HG02571 (cell line): ENCODE results near the gene HS3ST6.
"Not testable (repeated sequence)": the region's sequence is repeated elsewhere in the genome, so short reads cannot be mapped to it uniquely, and the experiment has no call there.

ENCODE experiments used
- ATAC-seq: cut with Tn5 transposase; IDR thresholded peaks from one replicate; pipeline ENCODE4 v1.9.1; 2021; ENCODE audit warnings: mild to moderate bottlenecking, moderate library complexity; ENCODE audit not compliant: unreplicated experiment

HS3ST6 gene

DNA sequence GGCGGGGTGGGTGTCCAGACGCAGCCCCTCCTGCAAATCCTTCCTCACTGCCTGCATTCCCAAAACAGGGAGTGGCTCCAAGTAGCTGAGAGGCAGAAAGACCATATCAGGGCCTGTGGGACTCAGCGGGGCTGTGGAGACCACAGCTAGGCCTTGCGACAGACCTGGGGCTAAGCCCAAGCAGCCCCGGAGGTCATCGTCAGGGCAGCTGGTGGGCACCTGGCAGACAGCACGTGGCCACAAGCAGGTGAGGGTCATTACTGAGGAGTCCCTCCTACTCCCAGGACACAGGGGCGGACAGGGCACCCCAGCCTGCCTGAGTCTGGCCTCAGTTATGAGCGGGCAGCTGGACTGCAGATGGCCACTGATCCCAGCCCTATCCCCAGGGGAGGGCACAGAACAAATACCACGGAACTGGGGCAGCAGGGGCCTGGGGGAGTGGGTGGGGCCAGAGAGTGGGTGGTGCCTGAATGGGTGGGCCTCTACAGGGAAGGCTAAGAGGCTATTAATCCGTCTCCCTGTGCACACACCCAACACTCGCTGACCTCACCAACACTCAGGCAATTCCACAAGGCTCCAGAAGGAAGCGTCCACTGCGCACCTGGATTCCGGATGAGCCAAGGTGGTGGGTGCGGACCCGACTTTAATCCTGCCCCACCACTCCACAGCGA, 8.5 kb downstream of the HS3ST6 start:
- no peak for ATAC-seq

DNA sequence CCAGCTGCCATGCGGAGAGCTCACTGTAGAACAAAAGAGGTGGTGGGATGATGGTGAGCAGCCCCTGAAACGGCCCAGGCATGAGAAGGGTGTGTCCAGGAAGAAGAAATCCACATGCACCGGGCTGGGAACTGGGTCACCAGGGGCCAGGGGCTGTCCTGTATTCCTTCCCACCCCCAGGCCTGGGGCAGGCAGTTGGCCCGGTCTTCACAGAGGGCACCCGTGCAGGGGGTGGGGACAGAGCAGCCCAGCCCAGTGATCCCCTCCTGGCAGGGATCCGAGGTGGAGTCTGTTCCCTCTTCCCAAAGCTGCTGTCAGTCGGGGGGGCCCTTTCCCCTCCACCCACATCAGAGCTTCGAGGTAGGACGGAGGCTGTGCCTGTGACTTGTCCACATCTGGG, 9.2 kb downstream of the HS3ST6 start:
- no peak for ATAC-seq

DNA sequence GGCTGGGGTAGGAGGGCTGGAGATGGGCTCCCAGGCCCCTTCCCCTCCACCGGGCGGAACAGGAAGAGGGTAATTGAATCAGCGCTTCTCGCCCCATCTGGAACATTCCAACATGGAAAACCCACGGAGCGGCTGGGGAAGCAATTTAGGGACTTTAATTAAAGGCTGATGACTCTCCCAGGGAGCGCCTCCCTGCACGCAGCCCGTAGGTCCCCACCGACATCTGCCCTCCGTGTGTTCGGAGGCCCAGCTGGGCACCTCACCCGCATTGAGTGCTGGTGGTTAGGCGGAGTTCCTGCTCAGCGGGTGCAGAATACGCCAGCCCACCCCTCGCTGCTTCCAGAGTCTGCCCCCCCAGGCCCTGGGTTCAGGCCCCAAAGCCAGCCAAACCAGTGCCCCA, 10.0 kb downstream of the HS3ST6 start:
- no peak for ATAC-seq

DNA sequence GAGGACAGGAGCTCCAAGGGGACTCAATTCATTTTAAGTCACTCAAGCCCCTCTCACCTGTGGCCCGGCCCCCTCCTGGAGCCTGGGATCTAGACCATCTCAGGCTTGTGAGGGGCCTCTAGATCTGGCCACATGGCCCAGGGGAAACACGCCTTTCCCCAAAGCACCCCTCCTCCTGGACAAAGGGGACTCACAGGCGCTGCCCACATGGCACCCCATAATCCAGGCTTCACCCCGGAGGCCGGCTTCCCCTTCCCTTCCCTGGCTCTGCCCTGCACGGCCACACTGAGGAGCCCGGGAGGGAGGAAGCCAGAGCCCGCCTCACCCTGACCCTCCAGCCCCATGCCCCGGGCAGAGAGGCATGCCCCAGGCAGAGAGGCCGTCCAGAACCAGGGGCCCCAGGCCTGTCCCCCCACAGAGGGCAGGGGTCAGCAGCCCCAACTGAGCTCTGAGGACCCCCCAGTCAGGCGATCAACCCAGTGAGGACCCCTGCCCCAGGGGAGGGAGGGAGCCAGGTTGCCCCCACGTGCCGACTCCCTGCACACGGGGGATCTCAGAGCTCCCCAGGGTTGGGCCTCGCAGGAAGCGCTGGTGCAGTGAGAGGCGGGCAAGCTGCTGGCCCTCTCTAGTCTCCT, 10.9 kb downstream of the HS3ST6 start:
- ATAC-seq, result no peak

DNA sequence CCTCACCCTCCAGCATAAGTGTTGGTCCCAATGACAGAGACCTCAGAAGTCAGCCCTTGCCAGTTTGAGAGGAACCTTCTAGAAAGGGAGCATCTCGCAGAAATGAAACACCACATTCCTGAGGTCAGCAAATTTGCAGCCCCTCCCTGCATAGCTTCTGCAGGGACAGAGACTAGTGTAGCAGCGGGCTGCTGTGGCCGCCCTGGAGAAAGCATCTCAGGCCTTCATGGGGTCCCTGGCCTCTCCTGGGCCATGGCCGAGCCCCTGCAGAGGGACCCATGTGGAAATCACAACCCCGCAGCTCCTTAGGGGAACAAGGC, 11.4 kb downstream of the HS3ST6 start:
- ATAC-seq, result no peak

DNA sequence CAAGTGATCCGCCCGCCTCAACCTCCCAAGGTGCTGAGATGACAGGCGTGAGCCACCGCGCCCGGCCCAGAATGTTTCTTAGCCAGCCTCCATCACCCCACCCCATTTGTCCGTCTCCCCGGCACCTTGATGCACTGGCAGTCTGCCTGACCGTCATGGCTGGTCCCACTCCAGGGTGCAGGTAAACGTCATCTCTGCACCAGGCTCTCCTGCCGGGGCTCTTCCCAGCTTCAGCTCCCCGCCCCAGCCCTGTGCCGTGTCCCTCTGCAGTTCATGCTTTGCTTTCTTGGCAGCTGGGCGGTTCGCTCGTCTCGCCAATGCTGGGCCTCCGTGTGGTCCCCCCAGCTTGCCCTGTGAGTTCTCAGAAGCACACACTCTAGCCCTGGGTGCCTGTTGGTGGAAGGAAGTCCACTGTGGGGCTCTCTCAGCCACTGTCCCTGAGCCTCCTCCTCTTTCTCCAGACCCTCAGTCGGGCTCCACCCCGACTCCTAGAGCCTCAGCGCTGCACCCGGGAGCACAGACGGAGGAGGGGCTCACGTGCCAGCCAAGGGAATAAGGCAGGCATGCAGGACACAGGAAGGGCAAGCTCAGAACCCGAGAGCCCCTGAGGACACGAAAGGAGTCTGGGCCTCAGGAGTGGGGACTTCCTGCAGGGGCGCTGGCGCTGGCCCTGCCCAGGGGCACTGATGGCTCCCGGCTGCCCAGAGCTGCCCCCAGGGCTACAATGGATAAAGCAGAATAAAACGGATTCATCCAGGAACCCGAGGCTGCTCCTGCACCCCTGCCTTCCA, 12.0 kb downstream of the HS3ST6 start:
- no peak for ATAC-seq

DNA sequence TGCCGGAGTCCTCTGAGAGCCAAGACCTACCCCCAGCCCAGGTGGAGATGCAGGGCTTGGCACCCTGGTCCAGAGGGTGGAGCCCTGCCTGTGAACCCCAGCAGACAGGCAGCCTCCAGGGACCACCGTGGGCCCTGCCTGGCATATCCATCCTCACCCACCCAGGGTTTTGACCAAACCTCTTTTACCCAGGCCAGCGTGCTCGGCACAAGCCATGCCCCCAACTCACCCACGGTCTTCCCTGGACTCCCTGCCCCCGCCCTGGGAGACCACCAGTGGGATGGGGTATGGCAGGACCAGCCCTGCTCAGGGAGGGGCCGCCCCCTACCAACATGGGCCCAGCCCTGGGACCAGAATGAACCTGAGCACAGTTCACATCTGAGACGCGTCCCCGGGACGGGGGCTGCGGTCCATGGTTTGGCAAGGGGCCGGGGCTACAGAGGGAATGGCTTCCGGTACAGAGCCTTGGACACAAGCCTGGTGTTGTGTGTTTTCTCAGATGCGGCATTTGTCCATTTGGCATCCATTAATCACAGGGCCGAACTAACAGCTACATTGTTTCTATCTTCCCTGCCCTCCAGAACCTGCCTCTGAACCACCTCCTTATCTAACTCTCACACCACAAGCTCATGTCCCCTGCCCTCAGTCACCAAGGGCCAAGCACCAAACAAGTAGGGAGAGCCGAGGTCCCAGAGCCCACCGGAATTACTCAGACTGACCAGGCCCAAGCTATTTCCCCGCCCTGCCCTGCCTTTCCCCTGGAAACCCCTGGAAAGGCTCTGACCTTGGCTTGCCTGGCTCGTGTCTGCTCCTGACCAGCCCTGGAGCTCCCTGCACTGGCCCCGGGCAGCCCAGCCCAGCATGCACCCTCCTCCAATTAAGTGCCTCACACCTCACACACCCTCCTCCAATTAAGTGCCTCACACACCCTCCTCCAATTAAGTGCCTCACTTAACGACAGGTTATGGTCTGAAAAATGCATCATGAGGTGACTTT, 14.1 kb downstream of the HS3ST6 start:
- no peak for ATAC-seq

DNA sequence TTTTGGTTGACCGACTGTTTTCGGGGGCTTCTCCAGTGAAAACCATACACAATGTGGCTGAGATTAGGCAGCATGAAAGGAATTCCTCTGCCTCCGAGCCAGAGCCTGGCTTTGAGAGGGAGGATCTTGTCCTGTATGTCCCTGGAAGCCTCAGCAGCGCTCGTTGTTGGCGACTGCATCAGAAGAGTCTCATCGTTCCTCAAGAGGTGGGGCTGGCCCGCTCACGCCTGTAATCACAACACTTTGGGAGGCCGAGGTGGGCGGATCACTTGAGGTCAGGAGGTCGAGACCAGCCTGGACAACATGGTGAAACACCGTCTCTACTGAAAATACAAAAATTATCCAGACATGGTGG, 15.0 kb downstream of the HS3ST6 start:
- no peak for ATAC-seq

DNA sequence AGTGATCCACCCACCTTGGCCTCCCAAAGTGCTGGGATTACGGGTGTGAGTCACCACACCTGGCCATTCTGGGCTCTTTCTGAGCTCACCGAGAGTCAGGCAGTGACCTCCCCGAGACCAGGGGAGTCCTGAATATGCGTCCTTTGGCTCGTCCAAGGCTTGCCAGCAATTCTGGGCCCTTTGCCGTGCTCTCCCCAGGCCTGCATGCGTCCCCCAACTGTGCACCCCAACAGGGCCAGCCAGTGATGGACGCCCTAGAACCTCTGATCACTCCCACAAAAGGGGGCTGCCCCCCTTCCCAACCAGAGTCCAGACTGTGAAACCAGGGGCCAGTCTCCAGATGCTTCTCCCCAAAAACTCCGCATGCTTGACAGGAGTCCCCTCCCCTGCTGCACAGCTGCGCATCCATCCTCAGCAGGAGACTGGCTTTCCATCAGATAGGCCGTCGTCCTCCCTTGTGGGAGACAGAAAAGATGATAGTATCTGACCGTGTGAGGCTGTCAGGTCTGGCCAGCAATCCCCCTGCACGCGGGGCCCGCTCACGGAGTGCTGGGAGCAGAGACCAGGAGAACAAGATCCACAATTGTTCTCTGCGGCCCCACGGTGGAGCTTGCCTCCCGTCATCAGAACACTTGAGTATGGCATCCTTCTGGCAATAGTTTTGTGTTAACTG, 15.5 kb downstream of the HS3ST6 start:
- no peak for ATAC-seq

DNA sequence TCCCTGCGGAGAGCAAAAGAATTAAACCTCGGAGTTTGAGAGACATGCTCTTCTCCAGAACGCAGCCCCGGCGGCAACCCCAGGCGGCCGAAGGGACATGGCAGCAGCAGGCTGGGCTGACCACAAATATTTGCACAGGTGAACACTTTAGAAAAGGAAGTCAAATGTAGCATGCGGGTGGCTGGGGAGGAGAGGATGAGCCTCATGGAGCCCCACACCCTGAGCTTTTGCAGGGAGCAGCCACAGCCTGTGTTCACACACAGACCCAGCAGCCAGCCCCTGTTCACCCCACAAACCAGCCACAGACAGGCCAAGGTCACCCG, 17.8 kb downstream of the HS3ST6 start:
- ATAC-seq, result no peak

DNA sequence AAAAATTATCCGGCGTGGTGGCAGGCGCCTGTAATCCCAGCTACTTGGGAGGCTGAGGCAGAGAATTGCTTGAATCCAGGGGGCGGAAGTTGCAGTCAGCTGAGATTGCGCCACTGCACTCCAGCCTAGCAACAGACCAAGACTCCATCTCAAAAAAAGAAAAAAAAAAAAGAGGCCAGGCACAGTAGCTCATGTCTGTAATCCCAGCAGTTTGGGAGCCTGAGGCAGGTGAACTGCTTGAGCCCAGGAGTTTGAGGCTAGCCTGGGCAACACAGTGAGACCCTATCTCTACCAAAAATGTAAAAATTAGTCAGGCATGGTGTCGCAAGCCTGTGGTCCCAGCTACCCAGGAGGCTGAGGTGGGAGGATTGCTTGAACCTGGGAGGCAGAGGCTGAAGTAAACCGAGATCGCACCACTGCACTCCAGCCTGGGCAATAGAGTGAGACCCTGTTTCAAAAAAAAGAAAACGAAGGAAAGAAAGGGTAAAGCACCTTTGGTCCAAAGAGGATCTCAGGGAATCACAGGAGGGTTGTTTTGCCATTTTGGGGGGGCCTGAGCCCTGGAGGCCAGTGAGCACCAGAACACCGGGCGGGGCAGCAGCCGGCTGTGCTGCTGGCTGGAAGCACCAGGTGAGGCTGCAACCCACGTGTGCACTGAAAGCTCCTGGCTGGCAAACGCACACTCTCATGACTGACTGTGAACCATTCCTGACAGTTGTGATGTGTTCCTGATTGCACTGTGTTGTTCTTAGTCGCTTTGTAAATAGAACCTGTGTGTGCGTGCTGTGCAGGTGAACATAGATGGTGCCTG, 18.4 kb downstream of the HS3ST6 start:
- no peak for ATAC-seq

DNA sequence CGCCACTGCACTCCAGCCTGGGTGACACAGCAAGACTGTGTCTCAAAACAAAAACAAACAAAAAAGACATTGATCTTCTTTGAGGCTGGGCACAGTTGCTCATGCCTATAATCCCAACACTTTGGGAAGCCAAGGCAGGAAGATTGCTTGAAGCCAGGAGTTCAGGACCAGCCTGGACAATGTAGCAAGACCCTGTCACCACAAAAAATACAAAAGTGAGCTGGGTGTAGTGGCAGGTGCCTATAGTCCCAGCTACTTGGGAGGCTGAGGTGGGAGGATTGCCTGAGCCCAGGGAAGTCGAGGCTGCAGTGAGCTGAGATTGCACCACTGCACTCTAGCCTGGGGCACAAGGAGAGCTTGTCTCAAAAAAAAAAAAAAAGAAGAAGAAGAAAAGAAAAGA, 20.5 kb downstream of the HS3ST6 start:
- not testable (repeated sequence) for ATAC-seq

DNA sequence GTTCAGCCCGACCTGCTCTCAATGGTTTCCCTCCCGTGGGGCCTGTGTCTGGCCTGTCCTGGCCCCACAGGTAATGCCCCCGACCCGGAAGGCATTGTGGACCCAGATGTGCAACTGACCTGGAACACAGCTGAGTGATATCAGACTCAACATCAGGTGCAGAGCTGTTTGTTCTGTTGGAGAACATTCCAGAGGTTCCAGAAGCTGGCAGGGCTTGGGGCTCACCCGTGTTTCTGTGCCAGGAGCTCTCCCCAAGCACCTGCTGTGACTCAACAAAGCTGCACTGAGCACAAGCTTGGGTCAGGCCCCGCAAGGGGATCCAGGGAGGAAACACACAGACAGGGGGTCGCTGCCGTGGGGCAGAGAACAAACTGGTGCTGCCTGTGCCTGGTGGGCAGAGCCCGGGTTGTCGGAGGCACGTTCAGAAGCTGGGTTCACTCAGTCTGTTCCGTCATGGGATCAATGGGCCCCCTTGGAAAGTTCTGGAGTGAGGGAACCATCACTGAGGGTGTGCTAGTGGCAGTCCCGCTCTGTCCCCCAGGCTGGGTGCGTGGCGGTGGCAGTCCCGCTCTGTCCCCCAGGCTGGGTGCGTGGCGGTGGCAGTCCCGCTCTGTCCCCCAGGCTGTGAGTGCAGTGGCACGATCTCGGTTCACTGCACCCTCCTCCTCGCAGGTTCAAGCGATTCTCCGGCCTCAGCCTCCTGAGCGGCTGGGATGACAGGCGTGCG, 22.1 kb downstream of the HS3ST6 start:
- ATAC-seq, result no peak

DNA sequence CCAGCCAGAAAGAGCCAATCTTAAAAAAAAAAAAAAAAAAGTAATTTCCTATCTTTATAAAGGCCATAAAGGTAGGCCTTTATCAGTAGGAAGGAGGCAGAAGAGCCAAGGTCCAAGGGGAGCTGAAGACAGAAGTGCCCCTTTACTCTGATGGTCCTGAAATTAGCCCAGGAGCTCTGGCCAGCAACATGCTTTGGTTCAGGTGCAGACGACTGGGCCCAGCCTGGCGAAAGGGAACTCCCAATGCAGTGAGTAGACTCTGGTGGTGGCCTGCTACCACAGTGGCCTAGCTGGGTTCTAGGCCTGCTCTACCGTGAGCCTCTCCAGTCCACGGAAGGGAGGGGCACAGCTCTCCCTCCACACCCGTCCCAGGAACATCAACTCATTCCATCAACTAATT, 23.1 kb downstream of the HS3ST6 start:
- ATAC-seq, result no peak

DNA sequence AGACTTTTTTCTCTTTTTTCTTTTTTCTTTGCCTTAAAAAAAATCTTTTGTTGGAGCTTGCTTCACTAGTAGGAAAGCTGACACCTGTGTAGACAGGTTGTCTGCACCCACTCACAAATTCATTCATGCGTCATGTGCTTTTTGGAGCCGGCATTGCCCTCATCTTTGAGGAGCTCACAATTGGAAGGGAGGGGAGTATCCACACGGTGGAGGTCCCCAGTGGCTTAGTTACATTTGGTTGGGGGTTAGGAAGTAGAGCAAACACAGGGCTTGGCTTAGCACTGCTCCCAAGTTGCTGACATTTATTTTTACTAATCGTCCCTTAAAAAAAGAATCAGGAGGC, 27.5 kb downstream of the HS3ST6 start:
- no peak for ATAC-seq

DNA sequence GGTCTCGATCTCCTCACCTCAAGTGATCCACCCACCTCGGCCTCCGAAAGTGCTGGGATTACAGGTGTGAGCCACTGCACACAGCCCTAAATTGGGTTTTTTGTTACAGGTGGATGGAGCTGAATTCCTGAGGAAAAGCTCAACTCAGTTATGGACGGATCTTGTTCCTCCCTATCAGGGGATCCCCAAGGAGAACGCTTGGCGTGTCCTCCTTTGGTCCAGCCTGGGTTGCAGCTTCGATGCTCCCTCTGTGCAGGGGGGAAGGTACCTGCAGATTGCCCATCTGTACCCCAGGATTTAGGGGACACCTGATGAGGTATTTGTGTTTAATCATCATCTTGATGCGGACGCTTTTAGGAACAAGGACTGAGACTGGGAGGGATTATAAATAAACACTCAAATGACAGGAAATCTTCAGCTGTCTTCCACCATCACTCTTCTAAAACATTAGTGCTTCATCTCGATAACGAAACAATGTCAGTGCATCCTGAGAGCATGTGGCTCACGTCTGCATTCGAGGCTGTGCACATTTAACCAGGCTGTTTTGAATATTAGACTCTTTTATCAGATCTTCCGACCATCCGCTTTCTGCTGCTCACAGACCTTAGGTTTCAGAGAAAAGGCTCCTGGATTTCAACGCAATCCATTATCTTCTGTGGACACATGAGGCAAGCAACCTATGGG, 28.0 kb downstream of the HS3ST6 start:
- ATAC-seq, result no peak

DNA sequence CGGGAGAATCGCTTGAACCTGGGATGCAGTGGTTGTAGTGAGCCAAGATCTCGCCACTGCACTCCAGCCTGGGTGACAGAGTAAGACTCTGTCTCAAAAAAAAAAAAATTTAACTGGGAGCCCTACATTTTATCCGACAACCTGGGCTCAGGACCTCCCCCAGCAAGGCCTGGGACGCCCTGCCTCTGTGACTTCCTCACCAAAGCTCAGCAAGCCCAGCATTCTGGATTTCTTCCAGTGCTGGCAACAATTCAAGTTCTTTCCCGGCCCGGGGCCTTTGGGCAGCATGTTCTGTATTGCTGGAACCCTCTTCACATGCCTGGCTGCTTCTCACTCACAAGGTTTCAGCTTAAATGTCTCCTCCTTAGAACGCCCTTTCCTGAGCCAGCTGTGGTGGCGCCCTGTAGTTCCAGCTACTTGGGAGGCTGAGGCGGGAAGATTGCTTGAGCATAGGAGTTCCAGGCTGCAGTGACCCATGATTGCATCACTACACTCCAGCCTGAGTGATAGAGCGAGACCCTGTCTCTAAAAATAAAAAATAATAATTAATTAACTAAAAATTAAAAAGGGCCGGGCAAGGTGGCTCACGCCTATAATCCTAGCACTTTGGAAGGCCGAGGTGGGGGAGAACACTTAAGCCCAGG, 30.4 kb downstream of the HS3ST6 start:
- ATAC-seq, result no peak

DNA sequence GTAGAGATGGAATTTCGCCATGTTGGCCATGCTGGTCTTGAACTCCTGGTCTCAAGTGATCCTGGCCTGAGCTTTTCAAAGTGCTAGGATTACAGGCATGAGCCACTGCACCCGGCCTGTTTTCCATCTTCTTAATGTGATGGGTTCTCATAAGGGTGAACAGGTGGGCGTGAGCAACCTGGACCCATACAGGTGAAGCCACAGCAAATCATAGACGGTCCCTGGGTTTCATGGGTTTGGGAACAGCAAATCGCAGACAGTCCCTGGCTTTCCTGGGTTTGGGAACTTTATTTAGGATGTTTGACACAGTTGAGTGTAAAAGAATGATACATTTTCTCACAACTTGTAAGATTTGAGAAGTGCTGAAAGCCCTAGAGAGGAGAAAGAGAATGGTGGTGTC, 33.3 kb downstream of the HS3ST6 start:
- ATAC-seq, result no peak
